Amygdala (tissue), 56 donors: Measurements from ENCODE around the gene SMG1.
"Not testable (repeated sequence)": the region's sequence is repeated elsewhere in the genome, so short reads cannot be mapped to it uniquely, and the experiment has no call there.

Experiments used
- DNase-seq, 56 donors: peaks; one replicate each; lab custom pipeline; 2025; lab: John Stamatoyannopoulos, UW

The SMG1 gene

DNA sequence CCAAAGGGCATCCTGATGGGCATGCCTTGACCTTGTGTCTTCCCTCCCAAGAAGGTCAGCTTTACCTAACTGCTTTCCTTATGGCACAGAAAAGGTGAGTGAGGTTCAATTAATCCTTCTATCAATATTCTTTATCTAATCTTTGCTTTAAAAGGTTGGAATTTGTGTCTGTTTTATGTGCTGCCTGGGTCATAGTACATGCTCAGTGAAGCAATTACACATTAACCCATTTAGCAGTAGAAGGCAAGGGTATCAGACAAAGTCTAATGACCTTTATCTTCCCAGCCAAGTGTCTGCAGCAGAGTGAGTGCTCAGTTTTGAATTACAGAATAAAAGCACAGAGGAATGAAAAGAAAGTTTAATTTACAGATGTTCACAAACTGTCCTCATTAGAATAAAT is 63.3 kb downstream of the SMG1 start:
- DNase-seq: not testable (repeated sequence)

DNA sequence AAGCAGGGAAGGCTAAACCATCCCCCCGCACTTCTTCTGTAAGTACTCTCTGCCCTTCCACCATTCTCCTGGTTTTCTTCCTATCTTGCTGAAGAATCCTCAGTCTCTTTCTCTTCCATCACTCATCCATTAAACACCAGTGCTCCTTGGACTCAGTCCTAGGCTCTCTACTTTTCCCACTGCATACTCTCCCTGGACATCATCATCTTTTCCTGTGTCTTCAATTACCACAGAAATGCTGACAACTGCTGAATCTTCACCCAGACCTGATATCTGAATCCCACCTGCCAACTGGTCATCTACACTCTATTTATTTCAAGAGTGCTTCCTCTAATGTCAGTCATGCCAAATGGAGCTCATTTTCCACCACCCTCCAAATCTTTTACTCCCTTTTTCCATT is 71.0 kb downstream of the SMG1 start:
- DNase-seq: no peak

DNA sequence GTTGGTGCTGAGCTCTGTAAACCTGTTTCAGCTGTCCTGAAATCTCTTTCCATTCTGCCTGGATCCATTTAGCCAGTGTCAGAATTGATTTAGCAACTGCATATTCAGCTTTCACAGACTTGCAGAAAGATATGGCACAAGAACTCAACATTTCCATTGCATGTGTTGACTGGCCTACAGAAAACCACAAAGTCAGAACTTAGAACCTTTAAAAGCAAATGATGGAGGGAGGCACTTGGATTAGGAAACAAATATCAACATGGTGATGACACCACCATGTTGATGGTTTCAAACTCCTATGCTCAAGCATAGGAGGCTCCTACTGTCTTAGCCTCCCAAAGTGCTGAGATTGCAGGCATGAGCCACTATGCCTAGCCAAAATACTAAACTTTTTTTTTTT is 72.5 kb downstream of the SMG1 start:
- no peak for DNase-seq

DNA sequence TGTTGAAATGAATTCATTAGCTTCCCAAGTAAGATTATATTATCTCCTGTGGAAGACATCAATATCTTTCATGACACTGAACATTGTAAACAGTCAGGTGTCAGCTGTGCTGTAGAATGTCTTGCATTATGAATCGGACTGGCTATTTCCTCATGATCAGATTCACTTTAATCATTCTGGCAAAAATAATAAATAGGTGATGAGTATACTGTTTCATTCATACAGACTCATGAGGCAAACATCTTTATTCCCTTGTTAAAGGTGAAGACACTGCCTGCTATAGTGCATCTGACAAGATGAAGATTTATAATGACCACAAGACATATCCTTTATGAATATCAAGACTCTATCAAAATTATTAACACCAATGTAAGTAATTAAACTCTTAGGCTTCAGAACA is 73.6 kb downstream of the SMG1 start:
- no peak for DNase-seq

DNA sequence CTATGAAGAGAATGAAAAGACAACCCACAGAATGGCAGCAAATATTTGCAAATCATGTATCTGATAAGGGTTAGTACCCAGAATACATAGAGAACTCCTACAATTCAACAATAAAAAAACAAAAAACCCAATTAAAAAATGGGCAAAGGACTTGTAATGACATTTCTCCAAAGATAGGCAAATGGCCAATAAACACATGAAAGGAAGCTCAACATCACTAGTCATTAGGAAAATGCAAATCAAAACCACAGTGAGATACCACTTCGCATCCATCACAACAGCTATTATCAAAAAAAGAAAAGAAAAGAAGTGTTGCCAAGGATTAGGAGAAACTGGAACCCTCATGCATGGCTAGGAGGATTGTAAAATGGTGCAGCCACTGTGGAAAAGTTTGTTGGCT is 79.8 kb downstream of the SMG1 start:
- no peak for DNase-seq

DNA sequence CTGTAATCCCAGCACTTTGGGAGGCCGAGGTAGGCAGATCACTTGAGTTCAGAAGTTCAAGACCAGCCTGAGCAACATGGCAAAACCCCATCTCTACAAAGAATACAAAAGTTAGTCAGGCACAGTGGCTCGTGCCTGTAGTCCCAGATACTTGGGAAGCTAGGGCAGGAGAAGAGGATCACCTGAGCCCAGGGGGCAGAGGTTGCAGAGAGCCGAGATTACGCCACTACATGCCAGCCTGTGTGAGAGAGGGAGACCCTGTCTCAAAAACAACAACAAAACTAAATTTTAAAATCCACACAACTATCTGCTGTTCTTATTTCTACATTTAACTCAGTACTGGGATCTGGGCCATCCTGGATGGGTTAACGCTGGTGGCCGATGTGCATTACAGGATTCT is 83.6 kb downstream of the SMG1 start:
- DNase-seq: no peak

DNA sequence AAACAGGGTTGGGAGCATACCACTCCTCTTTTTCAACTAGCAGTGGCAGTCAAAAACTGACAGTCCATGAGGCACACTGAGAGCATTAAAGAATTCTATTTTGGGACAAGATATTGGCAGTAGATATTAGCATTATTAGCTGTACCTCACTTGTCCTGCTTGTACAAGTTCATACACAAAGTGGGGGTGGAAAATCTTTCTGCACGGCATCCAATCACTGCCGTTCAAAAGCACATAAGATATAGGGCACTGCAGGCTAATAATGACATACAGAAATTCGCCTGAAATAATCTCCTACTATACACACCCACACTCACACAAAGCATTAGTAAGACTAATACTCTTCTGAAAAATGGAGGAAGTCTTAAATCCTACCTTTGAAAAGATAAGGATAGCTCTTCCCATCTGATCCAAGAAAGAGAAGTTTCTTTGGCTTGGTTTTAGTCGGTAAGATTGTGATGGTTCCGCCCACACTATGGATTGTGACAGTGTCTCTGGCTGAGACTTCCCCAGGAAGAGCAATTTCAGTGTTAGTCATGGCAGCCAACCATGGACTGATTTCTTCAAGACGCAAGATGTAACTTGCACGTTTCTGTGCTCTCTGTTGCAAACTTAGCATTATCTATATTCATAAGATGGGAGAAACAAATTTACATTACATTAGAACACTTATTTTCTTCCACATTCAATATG is 84.2 kb downstream of the SMG1 start:
- no peak for DNase-seq

DNA sequence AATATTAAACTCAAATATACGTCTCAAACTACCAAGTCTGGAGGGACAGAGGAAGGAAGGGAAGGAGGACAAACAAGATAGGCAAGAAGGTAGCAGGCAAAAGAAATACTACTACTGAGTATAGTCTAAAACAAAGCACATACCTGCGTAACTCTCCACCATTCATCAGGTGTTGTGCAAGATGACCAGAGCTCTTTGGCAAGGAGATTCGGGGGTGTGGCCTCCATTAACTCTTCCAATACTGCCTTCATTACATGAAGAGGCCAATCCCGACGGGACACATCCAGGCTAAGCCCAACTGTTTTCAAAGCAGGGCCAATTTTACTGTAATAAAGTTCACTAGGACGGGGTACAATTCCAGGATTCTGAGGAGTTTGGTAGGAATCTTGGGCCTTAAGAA is 86.7 kb downstream of the SMG1 start:
- no peak for DNase-seq

DNA sequence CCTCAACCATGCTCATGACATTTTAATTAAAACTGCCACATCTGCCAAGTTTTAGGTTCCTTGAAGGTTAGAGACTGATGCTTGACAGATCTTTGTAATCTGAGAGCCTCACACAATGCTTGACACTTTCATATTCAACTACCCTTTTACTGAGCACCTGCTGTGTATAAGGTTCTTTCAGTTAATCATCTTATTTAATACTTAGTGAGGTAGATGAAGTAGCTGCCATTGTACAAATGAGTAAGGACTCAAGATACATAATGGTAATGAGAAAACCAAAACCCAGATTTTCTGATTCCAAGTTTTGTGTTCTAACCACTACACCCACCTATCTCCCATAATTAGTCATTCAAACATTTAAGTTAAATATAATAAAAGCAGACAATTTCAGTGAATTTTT is 89.5 kb downstream of the SMG1 start:
- no peak for DNase-seq

DNA sequence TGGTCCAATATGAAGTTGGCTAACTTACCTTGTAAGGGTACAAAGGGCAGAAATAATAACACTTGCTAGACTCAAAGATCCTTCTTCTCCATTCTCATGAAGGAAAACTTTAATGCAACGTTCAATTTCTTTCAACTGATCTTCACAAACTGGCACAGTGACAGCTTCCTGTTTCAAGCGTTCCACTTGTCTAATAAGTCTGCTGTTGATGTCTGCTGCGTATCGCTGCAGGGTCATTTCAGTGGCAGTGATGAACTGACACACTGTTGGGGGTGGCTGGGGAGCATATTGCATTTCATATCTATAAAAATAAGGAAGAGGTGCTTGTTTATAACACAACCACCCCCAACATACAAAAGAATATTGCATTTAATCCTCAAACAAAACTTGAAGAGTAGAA is 91.3 kb downstream of the SMG1 start:
- no peak for DNase-seq

DNA sequence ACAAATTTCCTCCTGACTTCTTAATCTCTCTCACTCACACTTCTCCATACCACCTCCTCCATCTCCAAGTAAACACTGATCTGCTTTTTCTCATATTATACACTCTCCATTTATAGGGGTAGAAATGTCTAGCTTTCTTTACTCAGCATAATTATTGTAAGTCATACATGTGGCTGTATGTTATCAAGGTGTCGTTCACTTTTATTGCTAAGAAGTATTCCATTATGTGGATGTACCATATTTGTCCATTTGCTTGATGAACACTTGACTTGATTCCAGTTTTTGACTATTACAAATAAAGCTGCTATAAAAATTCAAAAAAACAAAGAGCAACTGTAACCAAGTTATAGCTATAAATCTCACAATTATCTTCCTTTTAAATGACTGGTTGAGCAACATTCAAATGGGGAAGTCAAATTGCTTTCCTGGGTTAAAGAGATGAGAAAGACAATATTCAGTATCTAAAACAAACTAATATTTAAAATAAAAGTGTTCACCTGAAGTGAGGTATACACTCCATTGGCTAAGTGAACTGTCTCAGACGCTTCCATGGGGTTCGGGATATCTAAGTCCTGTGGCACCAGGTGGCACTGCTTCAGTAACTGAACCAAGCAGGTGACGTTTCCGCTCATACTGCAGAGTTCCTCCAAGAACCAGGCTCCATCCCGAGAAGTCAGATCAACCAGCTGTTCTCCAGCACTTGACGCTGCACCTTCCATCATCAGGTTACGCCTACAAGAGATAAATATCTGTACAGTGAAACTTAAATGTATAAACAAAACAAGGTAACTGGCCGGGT is 92.3 kb downstream of the SMG1 start:
- DNase-seq: no peak

DNA sequence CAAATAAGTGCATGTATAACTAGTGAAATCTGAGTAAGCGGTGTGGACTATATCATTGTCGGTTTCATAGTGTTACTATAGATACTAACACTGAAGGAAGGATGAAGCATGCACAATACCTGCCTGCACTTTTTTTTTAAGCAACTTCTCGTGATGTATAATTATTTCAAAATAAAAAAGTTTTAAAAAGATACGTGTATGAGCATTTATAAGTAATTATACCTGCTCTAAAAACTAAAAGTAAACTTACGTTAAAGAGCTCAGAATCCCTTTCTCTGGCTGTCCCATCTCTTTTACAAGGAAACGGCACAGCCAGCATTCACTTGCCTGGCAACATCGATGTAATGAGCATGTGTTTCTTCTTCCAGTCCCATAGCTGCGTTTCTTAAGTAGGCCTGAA is 93.6 kb downstream of the SMG1 start:
- DNase-seq: no peak

DNA sequence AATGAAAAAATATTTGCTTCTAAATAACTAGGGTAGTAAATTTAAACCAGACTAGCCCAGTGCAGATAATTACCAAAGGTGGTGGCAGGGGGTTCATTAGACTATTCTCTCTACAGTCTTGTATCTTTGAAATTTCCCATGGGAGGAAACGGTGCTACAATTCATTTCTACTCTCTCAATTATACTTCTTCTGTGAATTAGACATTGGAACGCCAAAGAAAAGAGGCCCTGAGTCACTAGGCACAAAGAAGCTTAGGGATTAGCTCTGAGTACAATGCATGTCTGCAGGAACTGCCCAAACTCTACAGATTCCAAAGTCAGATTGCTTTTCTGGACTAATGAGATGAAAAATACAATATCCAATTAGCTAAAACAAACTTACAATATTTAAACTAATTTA is 94.2 kb downstream of the SMG1 start:
- no peak for DNase-seq

DNA sequence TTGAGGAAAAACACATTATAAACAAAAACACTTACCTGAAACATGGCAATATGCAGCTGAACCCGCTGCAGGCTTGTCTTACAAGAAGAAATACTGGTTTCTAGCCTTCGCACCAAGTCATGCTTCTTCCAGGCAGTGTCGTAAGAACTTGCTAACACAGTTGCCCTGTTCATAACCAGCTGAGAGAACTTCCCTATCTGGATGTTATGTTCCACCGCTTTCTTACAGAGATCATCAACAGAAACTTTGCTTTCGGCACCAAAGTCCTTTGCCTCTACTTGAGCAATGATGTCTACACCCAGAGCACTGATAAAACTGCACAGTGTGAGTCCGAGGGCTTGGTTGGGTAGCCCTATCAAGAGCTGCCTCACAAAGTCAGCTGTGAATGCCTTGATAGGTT is 97.0 kb downstream of the SMG1 start:
- no peak for DNase-seq

DNA sequence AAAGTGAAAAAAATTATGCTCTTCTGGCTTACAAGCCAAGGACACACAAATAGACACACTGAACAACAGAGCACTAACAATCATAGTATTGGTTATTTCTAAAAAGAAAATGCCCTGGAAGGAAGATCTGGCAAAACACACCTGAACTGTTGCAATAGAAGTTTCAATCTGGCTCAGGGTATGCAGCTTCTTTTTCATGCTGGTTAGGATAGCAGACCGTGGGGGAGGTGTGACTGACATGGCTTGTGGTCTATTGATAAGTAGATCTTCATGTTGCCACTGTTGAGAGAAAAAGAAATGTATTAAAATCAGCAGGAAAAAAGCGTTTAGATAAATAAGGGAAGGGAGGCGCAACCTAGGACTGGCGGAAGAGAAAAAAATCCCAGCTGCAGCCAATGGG is 98.3 kb downstream of the SMG1 start:
- no peak for DNase-seq

DNA sequence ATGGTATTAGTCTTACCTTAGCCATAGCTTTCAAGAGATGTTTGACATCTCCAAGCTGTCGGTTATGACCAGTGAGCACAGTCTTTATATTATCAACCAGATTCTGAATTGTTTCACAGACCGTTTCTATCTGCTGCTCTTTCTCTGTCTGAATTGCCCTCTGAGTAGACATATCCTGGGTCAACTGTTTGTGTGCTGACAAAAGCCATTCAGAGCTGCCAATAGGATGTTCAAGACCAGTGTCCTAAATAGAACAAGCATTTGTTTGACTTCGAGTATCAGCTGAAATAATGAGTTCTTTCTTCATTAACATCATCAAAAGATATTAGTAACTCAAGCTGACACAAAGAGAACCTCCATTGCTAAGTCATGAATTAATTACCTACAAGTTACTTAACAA is 109.9 kb downstream of the SMG1 start:
- DNase-seq: peak in 10 of 56 donors; percentile 1 to 51 (median 17)

DNA sequence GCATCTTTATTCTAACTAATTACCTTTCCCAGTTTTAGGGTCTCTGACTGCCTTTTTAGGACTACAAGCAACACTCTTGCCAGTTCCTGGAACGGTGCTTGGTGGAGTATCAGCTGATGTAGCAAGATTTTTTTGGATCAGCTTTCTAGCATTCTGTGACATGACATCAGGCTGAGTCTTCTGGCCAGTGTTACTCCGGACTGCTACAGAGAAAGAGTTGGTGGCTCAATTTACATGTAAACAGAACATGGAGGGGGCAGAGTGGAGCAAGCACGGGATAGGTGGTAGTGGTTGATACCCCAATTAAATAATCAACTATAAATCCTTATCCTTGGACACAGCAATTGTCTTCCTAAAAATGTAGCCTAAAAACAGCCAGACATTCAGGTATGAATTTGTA is 114.3 kb downstream of the SMG1 start:
- DNase-seq: no peak

DNA sequence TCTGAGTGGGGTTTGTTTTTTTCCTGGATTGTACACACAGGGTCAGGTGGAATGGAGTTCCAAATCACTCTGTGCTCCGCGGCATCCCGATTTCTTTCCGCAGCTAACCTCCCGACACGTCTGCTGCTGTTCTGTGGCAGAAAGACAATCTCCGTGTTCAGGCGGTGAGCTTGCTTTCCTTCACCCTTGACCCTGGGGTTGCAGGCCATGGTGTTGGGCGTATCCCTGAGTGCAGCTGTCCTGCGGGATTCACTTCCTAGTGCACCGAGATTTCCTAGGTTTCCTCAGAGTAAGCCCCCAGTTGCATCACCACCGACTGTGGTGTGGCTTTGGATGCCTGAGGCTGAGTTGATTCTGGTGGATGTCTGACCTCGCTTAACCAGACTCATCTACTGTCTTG is 117.0 kb downstream of the SMG1 start:
- DNase-seq: no peak

DNA sequence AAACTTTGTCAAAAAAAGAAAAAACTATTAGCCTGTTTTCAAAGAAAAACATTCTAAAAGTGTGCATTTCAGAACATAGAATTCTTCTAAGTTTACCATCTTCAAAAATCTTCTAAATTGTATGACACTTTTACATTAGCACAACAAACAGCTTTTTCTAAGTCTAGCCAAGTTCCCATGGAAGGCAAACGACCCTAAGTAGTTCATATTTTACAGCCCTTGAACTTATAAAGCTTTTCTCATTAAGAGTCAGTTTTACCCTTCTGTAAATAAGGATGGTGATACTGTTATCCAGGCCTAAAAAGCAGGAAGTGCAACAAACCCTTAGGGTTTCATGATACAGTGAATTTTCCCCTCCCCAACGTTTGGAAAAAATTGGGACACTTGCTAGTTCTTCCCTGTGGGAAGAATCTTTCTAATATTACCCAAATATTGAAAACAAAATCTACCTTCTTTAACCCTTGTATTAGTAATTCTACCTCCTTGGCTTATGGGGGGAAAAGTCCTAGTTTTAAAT is 120.9 kb downstream of the SMG1 start:
- DNase-seq: no peak

DNA sequence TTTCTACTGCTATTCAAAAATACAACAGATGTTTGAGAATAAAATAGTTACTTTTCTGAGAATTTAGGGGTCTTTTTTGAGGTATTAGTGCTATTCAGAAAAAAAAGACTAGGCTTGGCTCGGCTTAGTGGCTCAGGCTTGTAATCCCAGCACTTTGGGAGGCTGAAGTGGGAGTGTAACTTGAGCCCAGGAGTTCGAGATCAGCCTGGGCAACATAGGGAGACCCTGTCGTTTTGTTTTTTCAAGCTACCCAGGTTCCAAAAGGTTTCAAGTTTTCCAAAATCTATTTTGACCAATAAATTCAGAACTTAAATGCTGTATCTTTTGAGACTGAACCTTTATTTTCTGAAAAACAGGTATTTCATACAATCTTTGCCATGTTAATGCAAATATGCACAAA is 121.7 kb downstream of the SMG1 start:
- no peak for DNase-seq

DNA sequence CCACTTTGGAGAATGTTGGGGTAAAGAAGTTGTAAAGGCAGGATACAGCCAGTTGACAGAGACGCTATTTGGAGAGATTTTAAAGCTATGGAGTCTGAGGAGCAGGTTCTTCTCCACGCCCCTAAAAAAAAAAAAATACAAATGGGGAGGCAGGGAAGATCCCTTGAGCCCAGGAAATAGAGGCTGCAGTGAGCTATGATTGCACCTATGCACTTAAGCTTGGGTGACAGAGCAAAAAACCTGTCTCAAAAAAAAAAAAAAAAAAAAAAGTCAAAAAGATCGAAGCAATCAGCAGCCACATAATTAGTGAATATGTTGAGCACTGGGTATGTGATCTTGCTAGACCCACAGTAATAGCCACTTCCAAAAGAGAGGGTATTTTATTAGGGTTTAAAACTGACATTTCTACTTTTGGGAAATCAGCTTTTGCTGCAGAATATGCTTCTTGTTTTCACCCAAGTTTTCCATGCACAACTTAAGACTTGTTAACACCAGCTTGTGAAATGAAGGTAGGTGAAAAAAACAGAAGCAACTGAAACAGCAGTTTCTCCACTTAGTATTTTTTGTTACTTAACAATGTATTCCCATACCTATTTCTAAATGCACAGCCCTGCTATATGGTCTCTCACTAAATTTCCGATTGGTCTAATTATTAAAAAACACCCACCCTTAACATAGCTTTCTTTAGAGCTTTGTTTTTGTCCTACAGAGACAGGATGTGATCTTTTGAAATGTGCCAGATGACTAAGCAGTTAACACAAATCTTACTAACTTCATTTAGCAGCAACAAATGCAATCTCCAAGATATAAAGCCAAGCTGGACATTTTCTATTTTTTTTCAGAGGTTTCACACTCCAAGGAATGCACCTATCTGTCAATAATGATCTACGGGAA is 122.4 kb downstream of the SMG1 start:
- DNase-seq: no peak
